AG04450 (cell line): ENCODE data around the gene TWF2. TPM values are rescaled to one million over a fixed set of nuclear protein-coding genes. Genes with fewer than 3 reads are reported as not detected.
A peak's percentile ranks its signal among the peaks of the same experiment; 100 is the strongest.

Source experiments
- CTCF ChIA-PET: fragments of 300-600, 350-600 bp; formaldehyde crosslinking; extraction: SDS; loops from one replicate; lab custom pipeline; 2022; ENCODE audit warnings: antibody characterized with exemption, inconsistent platforms; lab: Charles Lee
- POLR2A ChIA-PET: fragments of 350-600 bp; formaldehyde crosslinking; extraction: SDS; loops from one replicate; lab custom pipeline; 2021; ENCODE audit warnings: antibody characterized with exemption, inconsistent platforms; lab: Yijun Ruan, JAX
- DNase-seq: peaks from one replicate; pipeline ENCODE4 v3.0.0-alpha.2; 2011; ENCODE audit warnings: low read depth, low spot score
- H3K27ac ChIP-seq: one replicate; pipeline ENCODE4 v1.5.1; 2012; ENCODE audit warnings: low read depth, low read length, control low read depth
- H3K27me3 ChIP-seq: one replicate; pipeline ENCODE4 v1.6.0; 2012; ENCODE audit warnings: low read length; ENCODE audit not compliant: control insufficient read depth, insufficient read depth
- H3K4me3 ChIP-seq: 2 replicates; pipeline ENCODE4 v1.5.1; 2011; ENCODE audit warnings: mild to moderate bottlenecking, low read depth, low read length, control low read depth
- H3K9me3 ChIP-seq: 2 replicates; pipeline ENCODE4 v1.5.1; 2012; ENCODE audit warnings: low read length; ENCODE audit not compliant: control insufficient read depth, insufficient read depth
- polyA plus RNA-seq: library from polyadenylated mRNA; depleted of rRNA; stranded (reverse); fragments of >200 nt; gene quantifications from 2 replicates; pipeline ENCODE4 v1.2.3, GENCODE V29; 2011
- TF ChIP-seq, protein P1 (sequence below): IDR thresholded peaks from 2 replicates; pipeline ENCODE4 v1.5.1; 2011; ENCODE audit warnings: low read depth, low read length, control low read depth, inconsistent platforms

Gene TWF2
- polyA plus RNA-seq, 1 experiment, result 96.6 TPM

DNA sequence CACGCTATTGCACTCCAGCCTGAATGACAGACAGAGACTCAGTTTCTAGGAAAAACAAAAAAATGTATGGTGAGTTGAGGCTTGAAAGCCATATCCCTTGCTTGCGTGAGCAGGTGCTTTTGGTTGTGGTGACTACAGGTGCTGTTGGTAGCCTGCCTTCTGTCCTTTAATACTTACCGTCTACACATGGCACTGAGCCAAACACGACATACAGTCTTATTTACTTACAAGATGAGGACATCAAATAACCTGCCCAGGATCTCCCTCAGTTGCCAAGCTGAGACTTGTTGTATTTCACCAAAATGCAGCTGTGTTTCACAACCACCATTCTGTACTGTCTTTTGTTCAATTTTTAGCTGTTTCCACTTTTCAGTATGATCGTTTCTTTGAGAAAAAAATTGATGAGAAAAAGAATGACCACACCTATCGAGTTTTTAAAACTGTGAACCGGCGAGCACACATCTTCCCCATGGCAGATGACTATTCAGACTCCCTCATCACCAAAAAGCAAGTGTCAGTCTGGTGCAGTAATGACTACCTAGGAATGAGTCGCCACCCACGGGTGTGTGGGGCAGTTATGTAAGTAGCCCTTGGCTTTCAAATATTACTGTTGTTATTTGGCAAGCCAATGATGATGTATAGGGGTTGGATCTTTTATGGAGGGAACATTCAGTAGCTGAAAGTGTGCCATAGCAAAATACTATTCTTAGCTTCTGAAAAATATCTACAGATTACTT, 34.5 kb downstream of the TWF2 start:
- Histone ChIP-seq H3K9me3 (no peaks in the 10 kb centered on the region), H3K27me3 (no peaks in the 10 kb centered on the region), H3K4me3 (no peak overlapping the region), H3K27ac (no peak overlapping the region)
- no peak for DNase-seq
- CTCF ChIA-PET, result interaction anchor here (3.0 kb wide), 1 partner anchor 16 kb away, joined by 21 read pairs; no protein-coding TSS in a partner anchor
- TF ChIP-seq, protein P1, sequence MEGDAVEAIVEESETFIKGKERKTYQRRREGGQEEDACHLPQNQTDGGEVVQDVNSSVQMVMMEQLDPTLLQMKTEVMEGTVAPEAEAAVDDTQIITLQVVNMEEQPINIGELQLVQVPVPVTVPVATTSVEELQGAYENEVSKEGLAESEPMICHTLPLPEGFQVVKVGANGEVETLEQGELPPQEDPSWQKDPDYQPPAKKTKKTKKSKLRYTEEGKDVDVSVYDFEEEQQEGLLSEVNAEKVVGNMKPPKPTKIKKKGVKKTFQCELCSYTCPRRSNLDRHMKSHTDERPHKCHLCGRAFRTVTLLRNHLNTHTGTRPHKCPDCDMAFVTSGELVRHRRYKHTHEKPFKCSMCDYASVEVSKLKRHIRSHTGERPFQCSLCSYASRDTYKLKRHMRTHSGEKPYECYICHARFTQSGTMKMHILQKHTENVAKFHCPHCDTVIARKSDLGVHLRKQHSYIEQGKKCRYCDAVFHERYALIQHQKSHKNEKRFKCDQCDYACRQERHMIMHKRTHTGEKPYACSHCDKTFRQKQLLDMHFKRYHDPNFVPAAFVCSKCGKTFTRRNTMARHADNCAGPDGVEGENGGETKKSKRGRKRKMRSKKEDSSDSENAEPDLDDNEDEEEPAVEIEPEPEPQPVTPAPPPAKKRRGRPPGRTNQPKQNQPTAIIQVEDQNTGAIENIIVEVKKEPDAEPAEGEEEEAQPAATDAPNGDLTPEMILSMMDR, result no peak
- POLR2A ChIA-PET, result no interaction called here

DNA sequence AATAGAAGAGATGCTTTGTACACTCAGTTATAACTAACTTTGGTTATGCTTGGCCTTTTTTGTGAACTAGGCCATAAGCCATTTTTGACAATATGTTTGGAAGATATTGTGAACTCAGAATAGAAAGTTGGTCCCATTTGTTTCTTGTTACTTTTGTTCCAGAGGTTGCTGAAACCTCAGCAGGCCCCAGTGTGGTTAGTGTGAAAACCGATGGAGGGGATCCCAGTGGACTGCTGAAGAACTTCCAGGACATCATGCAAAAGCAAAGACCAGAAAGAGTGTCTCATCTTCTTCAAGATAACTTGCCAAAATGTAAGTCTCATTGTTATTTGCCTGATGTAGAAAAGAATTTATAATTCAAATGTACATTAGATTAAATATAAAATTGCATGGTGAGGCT, 35.3 kb downstream of the TWF2 start:
- Histone ChIP-seq H3K9me3 (no peaks in the 10 kb centered on the region), H3K27ac (no peak overlapping the region), H3K27me3 (no peaks in the 10 kb centered on the region), H3K4me3 (no peak overlapping the region)
- no peak for DNase-seq
- POLR2A ChIA-PET, result no interaction called here
- CTCF ChIA-PET, result interaction anchor here (3.0 kb wide), 1 partner anchor 16 kb away, joined by 21 read pairs; no protein-coding TSS in a partner anchor
- TF ChIP-seq, protein P1, result no peak

DNA sequence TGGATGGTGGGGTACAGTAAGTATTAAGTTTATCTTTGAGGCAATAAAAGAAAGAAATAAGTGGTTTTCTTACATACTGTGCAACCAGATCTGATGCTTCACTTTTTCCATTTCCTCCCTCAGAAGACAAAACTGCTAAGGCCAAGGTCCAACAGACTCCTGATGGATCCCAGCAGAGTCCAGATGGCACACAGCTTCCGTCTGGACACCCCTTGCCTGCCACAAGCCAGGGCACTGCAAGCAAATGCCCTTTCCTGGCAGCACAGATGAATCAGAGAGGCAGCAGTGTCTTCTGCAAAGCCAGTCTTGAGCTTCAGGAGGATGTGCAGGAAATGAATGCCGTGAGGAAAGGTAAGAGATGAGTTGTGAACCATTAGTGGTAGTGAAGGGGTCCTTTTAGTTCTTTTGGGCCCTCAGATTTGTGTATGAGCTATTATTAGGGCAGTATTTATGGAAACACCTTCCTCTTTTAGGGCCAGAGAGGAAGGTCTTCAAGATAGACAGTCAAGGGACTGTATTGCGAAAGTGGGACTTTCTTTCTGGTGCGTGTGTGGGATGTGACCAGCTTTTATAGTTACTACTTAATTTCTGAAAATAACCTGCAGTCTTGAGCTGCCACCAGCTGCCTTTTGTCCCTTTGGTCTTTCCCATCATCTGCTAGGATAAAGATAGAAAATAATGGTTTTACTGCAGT, 36.4 kb downstream of the TWF2 start:
- Histone ChIP-seq H3K9me3 (no peaks in the 10 kb centered on the region), H3K27ac (peak overlapping the region; percentile 21), H3K27me3 (no peaks in the 10 kb centered on the region), H3K4me3 (no peak overlapping the region)
- ChIA-PET CTCF (interaction anchor here (0.7 to 2.4 kb wide), 3 partner anchors 13 to 226 kb away, joined by 3 to 23 read pairs (median 4); no protein-coding TSS in a partner anchor), POLR2A (interaction anchor here (2.3 kb wide), 1 partner anchor 14 kb away, joined by 6 read pairs; no protein-coding TSS in a partner anchor)
- no peak for DNase-seq
- TF ChIP-seq, protein P1, result no peak

DNA sequence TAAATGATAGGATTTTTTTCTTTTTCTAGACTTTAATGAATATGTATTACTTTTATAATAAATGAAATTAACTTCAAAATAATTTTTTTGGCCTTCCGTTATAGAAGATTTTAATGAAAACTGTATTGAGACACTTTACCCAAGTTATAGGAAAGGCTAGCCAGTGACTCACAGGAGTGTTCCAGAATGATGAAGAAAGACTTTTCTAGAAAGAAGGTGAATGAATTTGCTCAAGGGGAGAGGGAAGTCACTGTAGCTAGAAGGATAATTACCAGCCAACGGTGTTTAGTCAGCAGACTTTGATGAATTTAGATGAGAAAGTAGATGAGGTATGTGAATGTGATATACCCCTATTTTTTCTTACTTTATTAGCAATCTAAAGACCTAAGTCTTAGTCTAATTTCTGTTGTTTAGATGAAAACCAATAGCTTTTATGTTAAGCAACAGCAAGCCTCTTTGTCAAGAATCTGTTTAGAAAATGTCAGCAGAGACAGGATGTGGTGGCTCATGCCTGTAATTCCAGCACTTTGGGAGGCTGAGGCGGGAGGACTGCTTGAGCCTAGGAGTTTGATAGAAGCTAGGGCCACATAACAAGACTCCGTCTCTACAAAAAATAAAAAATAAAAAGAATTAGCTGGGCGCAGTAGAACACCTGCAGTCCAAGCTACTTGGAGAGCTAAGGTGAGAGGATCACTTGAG, 37.8 kb downstream of the TWF2 start:
- TF ChIP-seq, protein P1, result no peak
- CTCF ChIA-PET, result interaction anchor here (0.6 to 2.4 kb wide), 6 partner anchors 8 to 197 kb away, joined by 3 to 23 read pairs (median 3); partner anchors contain the start of gene POC1A
- Histone ChIP-seq H3K27me3 (no peaks in the 10 kb centered on the region), H3K27ac (no peak overlapping the region), H3K4me3 (no peak overlapping the region), H3K9me3 (no peaks in the 10 kb centered on the region)
- POLR2A ChIA-PET, result interaction anchor here (1.4 to 2.3 kb wide), 2 partner anchors 8 to 16 kb away, joined by 3 to 6 read pairs; no protein-coding TSS in a partner anchor
- DNase-seq, result no peak
